Kidney epithelial cell (primary cell): ENCODE measurements around the gene RBM17. TPM values are rescaled to one million over a fixed set of nuclear protein-coding genes. Genes with fewer than 3 reads are reported as not detected.
"Not testable (repeated sequence)": the region's sequence is repeated elsewhere in the genome, so short reads cannot be mapped to it uniquely, and the experiment has no call there.

Experiments
- DNase-seq: peaks from one replicate; pipeline ENCODE4 v3.0.0-alpha.2; 2010; ENCODE audit warnings: low read depth
- H3K27me3 ChIP-seq: 2 replicates; pipeline ENCODE4 v1.6.0; 2011; ENCODE audit warnings: low read length; ENCODE audit not compliant: control insufficient read depth, insufficient read depth
- H3K36me3 ChIP-seq: 2 replicates; pipeline ENCODE4 v1.5.1; 2011; ENCODE audit warnings: low read length; ENCODE audit not compliant: control insufficient read depth, insufficient read depth
- H3K4me3 ChIP-seq: 2 replicates; pipeline ENCODE4 v1.5.1; 2011; ENCODE audit warnings: low read depth, mild to moderate bottlenecking, control low read depth, low read length
- CTCF ChIP-seq: IDR thresholded peaks from 2 replicates; pipeline ENCODE4 v1.5.1; 2011; ENCODE audit warnings: mild to moderate bottlenecking, moderate library complexity, low read length, control low read depth, inconsistent platforms; ENCODE audit not compliant: insufficient read depth, poor library complexity, severe bottlenecking
- total RNA-seq: library from RNA; depleted of rRNA; stranded (reverse); fragments of >200 nt; gene quantifications from 2 replicates; pipeline ENCODE4 v1.2.3, GENCODE V29; 2015

The RBM17 gene
- total RNA-seq, 1 donor from 2014 or later: 37.8 TPM

DNA sequence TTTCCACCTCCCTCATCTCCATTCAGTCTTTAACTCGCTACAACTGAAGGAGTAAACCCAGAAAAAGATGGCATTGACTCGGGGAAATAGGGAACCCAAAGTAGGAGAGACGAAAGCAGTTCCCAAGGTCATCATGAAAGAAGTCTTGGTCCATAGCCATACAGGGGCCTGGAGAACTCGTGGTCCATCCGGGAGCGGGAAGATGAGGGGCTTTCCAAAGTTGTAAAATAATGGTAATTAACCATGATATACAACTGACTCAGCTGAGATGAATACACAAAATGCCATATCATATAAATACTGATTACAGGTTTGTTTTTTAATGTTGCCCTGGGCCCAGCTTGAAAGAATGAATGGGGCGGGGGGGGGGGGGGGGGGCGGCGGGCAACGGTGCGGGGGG is 32.3 kb downstream of the RBM17 start:
- Histone ChIP-seq H3K4me3 (no peak overlapping the region), H3K27me3 (no peaks in the 10 kb centered on the region), H3K36me3 (no peaks in the 10 kb centered on the region)
- TF ChIP-seq CTCF: no peak
- no peak for DNase-seq

- Histone ChIP-seq H3K4me3 (no peak overlapping the region), H3K27me3 (no peaks in the 10 kb centered on the region), H3K36me3 (no peaks in the 10 kb centered on the region)
- DNase-seq: no peak
- no peak for TF ChIP-seq CTCF
Observed at GRCh38 chr10:6123532-6123931, 34.7 kb downstream of the RBM17 start.

GRCh38 chr10:6124666-6125065 is 35.8 kb downstream of the RBM17 start:
- TF ChIP-seq CTCF: no peak
- DNase-seq: no peak
- Histone ChIP-seq H3K4me3 (no peak overlapping the region), H3K27me3 (no peaks in the 10 kb centered on the region), H3K36me3 (no peaks in the 10 kb centered on the region)

DNA sequence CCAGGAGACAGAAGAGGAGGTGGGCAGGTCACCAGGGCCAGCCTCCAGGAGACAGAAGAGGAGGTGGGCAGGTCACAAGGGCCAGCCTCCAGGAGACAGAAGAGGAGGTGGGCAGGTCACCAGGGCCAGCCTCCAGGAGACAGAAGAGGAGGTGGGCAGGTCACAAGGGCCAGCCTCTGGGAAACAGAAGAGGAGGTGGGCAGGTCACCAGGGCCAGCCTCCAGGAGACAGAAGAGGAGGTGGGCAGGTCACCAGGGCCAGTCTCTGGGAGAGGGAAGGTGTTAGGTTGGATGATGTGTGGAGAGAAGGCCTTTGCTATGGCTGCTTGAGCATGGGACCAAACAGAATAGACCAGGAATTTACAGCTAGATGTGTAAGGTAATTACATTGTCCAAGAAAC is 38.6 kb downstream of the RBM17 start:
- not testable (repeated sequence) for DNase-seq, H3K36me3 ChIP-seq, H3K27me3 ChIP-seq, H3K4me3 ChIP-seq

DNA sequence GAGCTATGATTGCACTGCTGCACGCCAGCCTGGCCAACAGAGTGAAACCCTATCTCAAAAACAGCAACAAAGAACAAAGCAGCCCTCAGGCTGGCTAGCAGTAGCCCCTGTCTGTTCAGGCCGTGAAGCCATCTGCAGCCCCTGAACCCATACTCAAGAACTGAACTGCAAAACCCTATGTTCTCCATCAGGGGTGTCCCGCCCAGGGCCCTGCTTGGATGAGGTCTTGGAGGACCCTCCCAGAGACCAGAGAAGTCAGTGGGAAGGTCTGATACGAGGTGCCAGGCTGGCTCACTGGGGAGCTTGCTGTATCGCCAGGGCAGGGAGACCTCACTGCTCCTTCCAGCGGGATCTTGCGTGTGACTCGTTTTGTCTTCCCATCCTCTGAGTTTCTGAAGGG is 39.3 kb downstream of the RBM17 start:
- Histone ChIP-seq H3K4me3 (no peak overlapping the region), H3K36me3 (no peaks in the 10 kb centered on the region), H3K27me3 (no peaks in the 10 kb centered on the region)
- DNase-seq: no peak
- TF ChIP-seq CTCF: no peak

DNA sequence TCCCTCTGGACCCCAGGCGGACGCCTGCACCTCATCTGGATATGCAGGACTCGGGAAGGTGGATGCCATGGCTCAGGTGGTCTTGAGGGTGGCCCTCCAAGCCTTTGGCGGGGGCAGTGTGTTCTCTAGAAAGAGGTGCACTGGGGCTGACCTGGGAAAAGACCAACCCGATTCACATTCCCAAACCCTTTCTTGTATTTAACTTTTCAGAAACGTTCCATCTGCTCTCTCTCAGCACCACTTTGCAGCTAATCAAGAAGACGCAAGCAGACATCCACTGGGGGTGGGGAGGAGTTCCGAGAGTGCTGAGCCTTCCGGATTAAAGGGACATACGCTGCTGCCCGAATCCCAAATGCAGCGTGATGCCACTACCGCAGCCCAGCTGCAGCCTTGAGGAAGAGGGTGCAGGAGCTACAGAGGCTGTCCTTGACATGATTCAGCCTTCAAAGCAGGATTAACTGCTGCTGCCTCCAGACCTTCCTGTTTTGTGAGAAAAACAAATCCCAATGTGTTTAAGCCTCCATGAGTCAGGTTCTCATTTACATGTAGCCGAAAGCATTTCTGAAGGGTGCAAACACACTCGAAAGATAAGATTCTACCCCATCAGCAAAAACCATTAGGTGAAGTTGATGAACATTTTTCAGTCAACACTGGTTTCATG is 39.9 kb downstream of the RBM17 start:
- Histone ChIP-seq H3K4me3 (no peak overlapping the region), H3K36me3 (no peaks in the 10 kb centered on the region), H3K27me3 (no peaks in the 10 kb centered on the region)
- DNase-seq: no peak
- TF ChIP-seq CTCF: no peak
